IPS-18c (cell line): Measurements from ENCODE around the gene FBXW4.
A peak's percentile ranks its signal among the peaks of the same experiment; 100 is the strongest.

Source experiments
- H3K4me3 ChIP-seq: 2 replicates; pipeline ENCODE4 v1.7.0; 2013; ENCODE audit warnings: low read depth, mild to moderate bottlenecking, low read length, moderate library complexity; ENCODE audit not compliant: insufficient read depth
- H3K9me3 ChIP-seq: one replicate; pipeline ENCODE4 v1.6.1; 2013; ENCODE audit warnings: mild to moderate bottlenecking, low read length, moderate library complexity; ENCODE audit not compliant: control insufficient read depth, insufficient read depth

FBXW4 gene

GRCh38 chr10:101580486-101581399 lies 114.2 kb downstream of the FBXW4 start:
- no peak overlapping the region for H3K4me3 ChIP-seq

GRCh38 chr10:101579516-101579870 lies 115.5 kb downstream of the FBXW4 start:
- Histone ChIP-seq H3K4me3 (no peak overlapping the region), H3K9me3 (peaks cover 3% of the 10 kb centered on the region)

More at GRCh38 chr10:101580486-101581399, 114.2 kb downstream of the FBXW4 start:
- H3K9me3 ChIP-seq: peaks cover 3% of the 10 kb centered on the region

GRCh38 chr10:101578803-101579515 lies 116.0 kb downstream of the FBXW4 start:
- no peak overlapping the region for H3K4me3 ChIP-seq
- H3K9me3 ChIP-seq: peaks cover 3% of the 10 kb centered on the region

GRCh38 chr10:101578192-101578591 lies 116.8 kb downstream of the FBXW4 start:
- H3K9me3 ChIP-seq: peaks cover 3% of the 10 kb centered on the region

GRCh38 chr10:101577121-101577871 lies 117.7 kb downstream of the FBXW4 start:
- H3K9me3 ChIP-seq: peaks cover 3% of the 10 kb centered on the region
- no peak overlapping the region for H3K4me3 ChIP-seq

More at GRCh38 chr10:101578192-101578591, 116.8 kb downstream of the FBXW4 start:
- no peak overlapping the region; the same call in 1 of the 2 replicates for H3K4me3 ChIP-seq

GRCh38 chr10:101576211-101576863 lies 118.6 kb downstream of the FBXW4 start:
- Histone ChIP-seq H3K9me3 (peaks cover 3% of the 10 kb centered on the region), H3K4me3 (no peak overlapping the region)

- Histone ChIP-seq H3K9me3 (peaks cover 3% of the 10 kb centered on the region), H3K4me3 (no peak overlapping the region)
Measured at GRCh38 chr10:101575580-101576210, 119.3 kb downstream of the FBXW4 start.

GRCh38 chr10:101575091-101575490 lies 119.9 kb downstream of the FBXW4 start:
- H3K9me3 ChIP-seq: peaks cover 3% of the 10 kb centered on the region

GRCh38 chr10:101573885-101574753 lies 120.9 kb downstream of the FBXW4 start:
- Histone ChIP-seq H3K9me3 (peaks cover 3% of the 10 kb centered on the region), H3K4me3 (no peak overlapping the region)

More at GRCh38 chr10:101575091-101575490, 119.9 kb downstream of the FBXW4 start:
- no peak overlapping the region for H3K4me3 ChIP-seq

GRCh38 chr10:101572785-101573184 lies 122.2 kb downstream of the FBXW4 start:
- H3K4me3 ChIP-seq: no peak overlapping the region
- peaks cover 3% of the 10 kb centered on the region for H3K9me3 ChIP-seq

- no peak overlapping the region for H3K4me3 ChIP-seq
- H3K9me3 ChIP-seq: peaks cover under 1% of the 10 kb centered on the region
Measured at GRCh38 chr10:101572126-101572525, 122.8 kb downstream of the FBXW4 start.

GRCh38 chr10:101571271-101571925 lies 123.6 kb downstream of the FBXW4 start:
- Histone ChIP-seq H3K4me3 (no peak overlapping the region), H3K9me3 (no peaks in the 10 kb centered on the region)

GRCh38 chr10:101570428-101571270 lies 124.3 kb downstream of the FBXW4 start:
- H3K9me3 ChIP-seq: no peaks in the 10 kb centered on the region
- H3K4me3 ChIP-seq: peak overlapping the region; percentile 58

- no peaks in the 10 kb centered on the region for H3K9me3 ChIP-seq
- peak overlapping the region; percentile 58 for H3K4me3 ChIP-seq
Measured at GRCh38 chr10:101569622-101570427, 125.1 kb downstream of the FBXW4 start.
